ENCODE results near the gene MAGI1.

MAGI1 gene

GRCh38 chr3:65854606-65855304, 184.0 kb downstream of the MAGI1 start:
- peak; percentile 48 for DNase-seq (ENCODE audit: low spot score)
- TF ChIP-seq, protein P1, sequence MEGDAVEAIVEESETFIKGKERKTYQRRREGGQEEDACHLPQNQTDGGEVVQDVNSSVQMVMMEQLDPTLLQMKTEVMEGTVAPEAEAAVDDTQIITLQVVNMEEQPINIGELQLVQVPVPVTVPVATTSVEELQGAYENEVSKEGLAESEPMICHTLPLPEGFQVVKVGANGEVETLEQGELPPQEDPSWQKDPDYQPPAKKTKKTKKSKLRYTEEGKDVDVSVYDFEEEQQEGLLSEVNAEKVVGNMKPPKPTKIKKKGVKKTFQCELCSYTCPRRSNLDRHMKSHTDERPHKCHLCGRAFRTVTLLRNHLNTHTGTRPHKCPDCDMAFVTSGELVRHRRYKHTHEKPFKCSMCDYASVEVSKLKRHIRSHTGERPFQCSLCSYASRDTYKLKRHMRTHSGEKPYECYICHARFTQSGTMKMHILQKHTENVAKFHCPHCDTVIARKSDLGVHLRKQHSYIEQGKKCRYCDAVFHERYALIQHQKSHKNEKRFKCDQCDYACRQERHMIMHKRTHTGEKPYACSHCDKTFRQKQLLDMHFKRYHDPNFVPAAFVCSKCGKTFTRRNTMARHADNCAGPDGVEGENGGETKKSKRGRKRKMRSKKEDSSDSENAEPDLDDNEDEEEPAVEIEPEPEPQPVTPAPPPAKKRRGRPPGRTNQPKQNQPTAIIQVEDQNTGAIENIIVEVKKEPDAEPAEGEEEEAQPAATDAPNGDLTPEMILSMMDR (IDR thresholded peaks at IDR 0.05; ENCODE audit: borderline replicate concordance, control extremely low read depth, extremely low read depth, insufficient read depth, missing control alignments): no peak
- in situ Hi-C loops (cut with MboI; ENCODE audit: low sequenced_read_pairs, unreplicated experiment): no loop called here

GRCh38 chr3:65851827-65852226, 186.9 kb downstream of the MAGI1 start:
- no peak for DNase-seq (ENCODE audit: low spot score)
- TF ChIP-seq, protein P1 (IDR thresholded peaks at IDR 0.05; ENCODE audit: borderline replicate concordance, control extremely low read depth, extremely low read depth, insufficient read depth, missing control alignments): no peak
- in situ Hi-C loops (cut with MboI; ENCODE audit: low sequenced_read_pairs, unreplicated experiment): no loop called here

DNA sequence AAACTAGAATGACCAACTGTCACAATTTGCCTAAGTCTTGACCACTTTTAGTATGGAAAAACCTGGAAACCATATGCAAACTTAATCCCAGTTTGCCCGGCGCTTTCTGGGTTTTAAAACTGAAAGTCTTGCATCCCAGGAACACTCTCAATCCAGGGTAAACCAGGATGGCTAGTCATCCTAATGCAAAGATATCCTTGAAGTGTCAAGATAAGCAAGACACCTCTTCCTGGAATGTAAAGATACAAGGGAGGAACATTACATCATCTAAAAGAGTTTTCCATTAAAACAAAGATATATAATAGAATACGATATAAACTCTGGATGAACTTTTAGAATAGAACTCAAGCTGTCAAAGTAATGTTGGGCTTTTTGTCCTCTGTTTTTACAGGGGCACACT, 188.5 kb downstream of the MAGI1 start:
- TF ChIP-seq, protein P1 (IDR thresholded peaks at IDR 0.05; ENCODE audit: borderline replicate concordance, control extremely low read depth, extremely low read depth, insufficient read depth, missing control alignments): no peak
- in situ Hi-C loops (cut with MboI; ENCODE audit: low sequenced_read_pairs, unreplicated experiment): no loop called here
- DNase-seq (ENCODE audit: low spot score): no peak

DNA sequence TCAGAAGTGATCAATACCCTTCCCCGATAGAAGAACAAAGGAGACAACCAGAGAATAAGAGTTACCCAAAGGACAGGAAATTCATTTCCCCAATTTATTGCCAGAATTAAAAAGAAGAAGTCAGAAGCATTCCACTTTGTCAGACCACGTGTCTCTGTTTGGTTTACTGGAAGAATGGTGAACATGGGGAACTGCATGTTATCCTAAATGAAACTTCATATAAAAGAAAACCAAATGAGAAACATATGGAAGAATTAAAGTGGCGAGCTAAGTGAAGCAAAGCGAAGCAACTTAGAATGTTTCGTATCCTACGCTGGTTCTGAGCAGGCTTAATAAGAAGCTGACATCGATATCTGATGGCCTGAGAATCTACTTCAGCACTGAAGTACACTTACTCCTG, 190.7 kb downstream of the MAGI1 start:
- DNase-seq (ENCODE audit: low spot score): no peak
- in situ Hi-C loops (cut with MboI; ENCODE audit: low sequenced_read_pairs, unreplicated experiment): no loop called here
- TF ChIP-seq, protein P1 (IDR thresholded peaks at IDR 0.05; ENCODE audit: borderline replicate concordance, control extremely low read depth, extremely low read depth, insufficient read depth, missing control alignments): no peak

DNA sequence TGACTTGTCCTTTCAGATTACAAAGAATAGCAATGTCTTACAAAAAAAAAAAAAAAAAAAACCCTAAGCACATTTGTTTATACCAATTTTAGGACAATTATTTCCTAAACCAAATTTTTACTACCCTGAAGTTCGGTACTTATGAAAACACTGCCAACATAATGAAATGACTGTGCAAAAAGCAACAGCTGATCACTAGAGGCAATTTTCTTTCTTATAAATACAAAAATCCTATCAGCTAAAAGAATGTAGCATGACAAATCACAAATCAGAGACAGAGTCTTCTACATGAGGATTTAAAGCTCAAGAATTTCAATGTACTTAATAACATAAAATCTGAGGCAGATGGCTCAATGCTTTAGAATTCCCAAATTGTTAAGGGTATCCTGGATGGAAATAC, 191.8 kb downstream of the MAGI1 start:
- in situ Hi-C loops (cut with MboI; ENCODE audit: low sequenced_read_pairs, unreplicated experiment): no loop called here
- no peak for DNase-seq (ENCODE audit: low spot score)
- TF ChIP-seq, protein P1 (IDR thresholded peaks at IDR 0.05; ENCODE audit: borderline replicate concordance, control extremely low read depth, extremely low read depth, insufficient read depth, missing control alignments): no peak

DNA sequence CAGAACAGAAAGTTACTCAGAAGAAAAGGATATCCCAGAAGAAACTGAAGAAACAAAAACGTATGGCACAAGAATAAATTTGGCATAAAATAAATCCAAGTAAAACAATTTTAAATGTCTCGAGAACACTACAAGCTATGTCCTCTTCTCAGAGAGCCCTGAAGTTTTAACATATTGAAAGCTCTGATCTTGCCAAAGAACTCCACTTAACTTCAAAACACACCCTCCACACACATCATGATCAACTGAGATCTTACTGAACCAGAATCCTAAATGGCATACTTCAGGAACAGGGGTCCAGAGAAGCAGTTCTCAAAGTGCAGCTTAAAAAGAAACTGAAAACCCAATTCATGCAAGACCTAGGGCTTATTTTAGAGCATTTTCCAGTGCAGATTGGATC, 194.3 kb downstream of the MAGI1 start:
- TF ChIP-seq, protein P1 (IDR thresholded peaks at IDR 0.05; ENCODE audit: borderline replicate concordance, control extremely low read depth, extremely low read depth, insufficient read depth, missing control alignments): no peak
- DNase-seq (ENCODE audit: low spot score): no peak
- in situ Hi-C loops (cut with MboI; ENCODE audit: low sequenced_read_pairs, unreplicated experiment): no loop called here

All from GM13976 (cell line).